HL-60 (cell line): ENCODE results near the gene SLC10A7.
"Not testable (repeated sequence)": the region's sequence is repeated elsewhere in the genome, so short reads cannot be mapped to it uniquely, and the experiment has no call there.

Source experiments
- REST ChIP-seq: IDR thresholded peaks from 2 replicates; pipeline ENCODE4 v1.6.1; 2012; ENCODE audit warnings: low read depth; ENCODE audit not compliant: insufficient replicate concordance
- TF ChIP-seq, protein P1 (sequence below): IDR thresholded peaks from one replicate; pipeline ENCODE4 v1.5.1; 2011; ENCODE audit warnings: low read length, control low read depth, inconsistent platforms; ENCODE audit not compliant: insufficient read depth

- TF ChIP-seq, protein P1, sequence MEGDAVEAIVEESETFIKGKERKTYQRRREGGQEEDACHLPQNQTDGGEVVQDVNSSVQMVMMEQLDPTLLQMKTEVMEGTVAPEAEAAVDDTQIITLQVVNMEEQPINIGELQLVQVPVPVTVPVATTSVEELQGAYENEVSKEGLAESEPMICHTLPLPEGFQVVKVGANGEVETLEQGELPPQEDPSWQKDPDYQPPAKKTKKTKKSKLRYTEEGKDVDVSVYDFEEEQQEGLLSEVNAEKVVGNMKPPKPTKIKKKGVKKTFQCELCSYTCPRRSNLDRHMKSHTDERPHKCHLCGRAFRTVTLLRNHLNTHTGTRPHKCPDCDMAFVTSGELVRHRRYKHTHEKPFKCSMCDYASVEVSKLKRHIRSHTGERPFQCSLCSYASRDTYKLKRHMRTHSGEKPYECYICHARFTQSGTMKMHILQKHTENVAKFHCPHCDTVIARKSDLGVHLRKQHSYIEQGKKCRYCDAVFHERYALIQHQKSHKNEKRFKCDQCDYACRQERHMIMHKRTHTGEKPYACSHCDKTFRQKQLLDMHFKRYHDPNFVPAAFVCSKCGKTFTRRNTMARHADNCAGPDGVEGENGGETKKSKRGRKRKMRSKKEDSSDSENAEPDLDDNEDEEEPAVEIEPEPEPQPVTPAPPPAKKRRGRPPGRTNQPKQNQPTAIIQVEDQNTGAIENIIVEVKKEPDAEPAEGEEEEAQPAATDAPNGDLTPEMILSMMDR = not testable (repeated sequence)
- TF ChIP-seq REST = not testable (repeated sequence)
Measured at GRCh38 chr4:146350114-146350513, 171.6 kb downstream of the SLC10A7 start.
